CD14-positive monocyte (primary cell): ENCODE measurements around the gene PRKD3. TPM values are rescaled to one million over a fixed set of nuclear protein-coding genes. Genes with fewer than 3 reads are reported as not detected.
A peak's percentile ranks its signal among the peaks of the same experiment; 100 is the strongest.

ENCODE experiments used
- DNase-seq, 3 donors: peaks; one replicate each; pipeline ENCODE4 v3.0.0-alpha.2; 2011 to 2022
- H2AFZ ChIP-seq: 2 replicates; pipeline ENCODE4 v1.6.0; 2012; ENCODE audit warnings: mild to moderate bottlenecking, low read depth, low read length, inconsistent platforms; ENCODE audit not compliant: insufficient read depth, poor library complexity, severe bottlenecking
- H3K27ac ChIP-seq, 2 donors: 1 replicate in 1 of 2; 2 replicates in 1 of 2; pipeline ENCODE4 v1.5.1; 2012 to 2013; ENCODE audit warnings: low read length in 2 of 2, control low read depth in 1 of 2, inconsistent platforms in 1 of 2, low read depth in 1 of 2, mild to moderate bottlenecking in 1 of 2
- H3K27me3 ChIP-seq, 2 donors: one replicate each; pipeline versions ENCODE4 v1.6.0 to v1.6.1; 2011 to 2013; ENCODE audit warnings: low read length in 2 of 2; ENCODE audit not compliant: control insufficient read depth in 2 of 2, insufficient read depth in 2 of 2
- H3K36me3 ChIP-seq, 2 donors: replicated peaks in 1 of 2; 1 replicate in 1 of 2; 2 replicates in 1 of 2; pipeline versions ENCODE4 v1.5.1 to v1.6.1; 2012 to 2013; ENCODE audit warnings: low read length in 2 of 2, control low read depth in 1 of 2, inconsistent platforms in 1 of 2, mild to moderate bottlenecking in 1 of 2; ENCODE audit not compliant: insufficient read depth in 2 of 2, control insufficient read depth in 1 of 2
- H3K4me1 ChIP-seq, 2 donors: 1 replicate in 1 of 2; 2 replicates in 1 of 2; pipeline versions ENCODE4 v1.5.1 to v1.6.1; 2012 to 2013; ENCODE audit warnings: low read length in 2 of 2, control low read depth in 1 of 2, inconsistent platforms in 1 of 2, mild to moderate bottlenecking in 1 of 2, moderate library complexity in 1 of 2; ENCODE audit not compliant: insufficient read depth in 2 of 2, control insufficient read depth in 1 of 2
- H3K4me2 ChIP-seq: replicated peaks from 2 replicates; pipeline ENCODE3; 2012; ENCODE audit warnings: low read length, moderate library complexity, mild to moderate bottlenecking; ENCODE audit not compliant: poor library complexity, severe bottlenecking; ENCODE audit errors: extremely low read depth
- H3K4me3 ChIP-seq, 3 experiments: fragments of 200-600 bp in 1 of 3; sonication (generic) in 1 of 3; replicated peaks in 1 of 3; 1 replicate in 2 of 3; 2 replicates in 1 of 3; pipeline ENCODE4 v1.5.1; 2011 to 2013; ENCODE audit warnings: low read length in 3 of 3, mild to moderate bottlenecking in 3 of 3, control low read depth in 2 of 3, low read depth in 2 of 3, inconsistent platforms in 1 of 3, moderate library complexity in 1 of 3
- H3K79me2 ChIP-seq: 2 replicates; pipeline ENCODE4 v1.6.0; 2012; ENCODE audit warnings: mild to moderate bottlenecking, control low read depth, inconsistent platforms, low read length, moderate library complexity; ENCODE audit not compliant: insufficient read depth
- H3K9ac ChIP-seq: 2 replicates; pipeline ENCODE4 v1.6.0; 2017; ENCODE audit warnings: low read length, mild to moderate bottlenecking; ENCODE audit not compliant: insufficient read depth, poor library complexity, severe bottlenecking
- H3K9me3 ChIP-seq, 2 donors: replicated peaks in 1 of 2; 1 replicate in 1 of 2; 2 replicates in 1 of 2; pipeline versions ENCODE4 v1.5.1 to v1.6.1; 2012 to 2013; ENCODE audit warnings: low read length in 2 of 2, control low read depth in 1 of 2; ENCODE audit not compliant: control insufficient read depth in 1 of 2, insufficient read depth in 1 of 2
- H4K20me1 ChIP-seq: 2 replicates; pipeline ENCODE4 v1.6.0; 2012; ENCODE audit warnings: mild to moderate bottlenecking, low read length, control low read depth, moderate library complexity; ENCODE audit not compliant: insufficient read depth
- H3K27ac Mint-ChIP-seq, 7 donors: one replicate each; pipeline ENCODE4 v1.8.0; 2020; ENCODE audit warnings: mild to moderate bottlenecking in 7 of 7, mixed read lengths in 7 of 7, moderate library complexity in 6 of 7, inconsistent platforms in 2 of 7
- H3K27me3 Mint-ChIP-seq, 3 donors: one replicate each; pipeline ENCODE4 v1.8.0; 2021 to 2022; ENCODE audit warnings: low read depth in 3 of 3, mild to moderate bottlenecking in 3 of 3, mixed read lengths in 3 of 3, moderate library complexity in 3 of 3, inconsistent platforms in 1 of 3
- H3K36me3 Mint-ChIP-seq, 2 donors: one replicate each; pipeline ENCODE4 v1.8.0; 2020; ENCODE audit warnings: mixed read lengths in 2 of 2, inconsistent platforms in 1 of 2, mild to moderate bottlenecking in 1 of 2
- H3K4me1 Mint-ChIP-seq: one replicate; pipeline ENCODE4 v1.8.0; 2020; ENCODE audit warnings: mild to moderate bottlenecking, mixed read lengths
- H3K4me3 Mint-ChIP-seq, 2 donors: one replicate each; pipeline ENCODE4 v1.8.0; 2020; ENCODE audit warnings: mild to moderate bottlenecking in 2 of 2, mixed read lengths in 2 of 2, moderate library complexity in 1 of 2
- H3K9me3 Mint-ChIP-seq, 7 donors: one replicate each; pipeline ENCODE4 v1.8.0; 2020 to 2022; ENCODE audit warnings: mixed read lengths in 7 of 7, mild to moderate bottlenecking in 6 of 7, moderate library complexity in 6 of 7, inconsistent platforms in 2 of 7
- CTCF ChIP-seq: fragments of 200-600 bp; IDR thresholded peaks from one replicate; pipeline ENCODE4 v1.8.0; 2022; ENCODE audit warnings: antibody characterized with exemption, mild to moderate bottlenecking
- WGBS: methylation state at CpG from one replicate; pipeline ENCODE4 v1.1.5; 2013; ENCODE audit warnings: missing lambda C conversion rate; ENCODE audit not compliant: insufficient coverage; 5-methylcytosine and 5-hydroxymethylcytosine counted together
- intact Hi-C, 2 donors: fragments of 100-400 bp; cut with micrococcal nuclease; formaldehyde crosslinking; loops; one replicate each; pipeline versions ENCODE4 v1.15.0 to v1.15.1; 2023
- polyA plus RNA-seq, 3 donors: library from polyadenylated mRNA; depleted of rRNA in 1 of 3; unstranded in 2 of 3; stranded (reverse) in 1 of 3; fragments of 300-500 nt in 2 of 3; fragments of >200 nt in 1 of 3; fragmentation: Illumina TruSeq in 2 of 3; gene quantifications; 1 replicate in 2 of 3; 2 replicates in 1 of 3; pipeline ENCODE4 v1.2.3, GENCODE V29; 2012 to 2021

The PRKD3 gene
- polyA plus RNA-seq, 3 donors: 14.2 to 17.5 (median 16.9) TPM

GRCh38 chr2:37282746-37283145, 41.9 kb downstream of the PRKD3 start:
- no peak for TF ChIP-seq CTCF
- peak overlapping the region in 1 of 2 donors; percentile 51 for H3K27ac ChIP-seq
- peaks cover 8% of the 10 kb centered on the region for H3K4me1 Mint-ChIP-seq
- no peaks in the 10 kb centered on the region for H4K20me1 ChIP-seq
- H3K4me2 ChIP-seq: no peak overlapping the region
- no peak overlapping the region for H3K9ac ChIP-seq
- peaks cover 0 to 4% of the 10 kb centered on the region in 2 donors for H3K4me1 ChIP-seq
- H2AFZ ChIP-seq: no peak overlapping the region
- no peaks in the 10 kb centered on the region for H3K9me3 ChIP-seq
- no peak overlapping the region for H3K4me3 Mint-ChIP-seq
- WGBS: 100% methylated on average over 2 of the region's 2 CpGs
- no peaks in the 10 kb centered on the region for H3K27me3 ChIP-seq
- no peak overlapping the region for H3K4me3 ChIP-seq
- peaks cover 0 to 2% (median 0%) of the 10 kb centered on the region in 7 donors for H3K9me3 Mint-ChIP-seq
- intact Hi-C loops: no loop called here
- no peak for DNase-seq
- H3K27ac Mint-ChIP-seq: no peak overlapping the region
- peaks cover 53 to 90% of the 10 kb centered on the region in 2 donors for H3K36me3 ChIP-seq
- H3K27me3 Mint-ChIP-seq: no peaks in the 10 kb centered on the region
- peaks cover 51 to 58% of the 10 kb centered on the region in 2 donors for H3K36me3 Mint-ChIP-seq
- H3K79me2 ChIP-seq: no peaks in the 10 kb centered on the region

- no peak overlapping the region for H3K4me3 Mint-ChIP-seq
- peaks cover 53 to 91% of the 10 kb centered on the region in 2 donors for H3K36me3 ChIP-seq
- H3K9ac ChIP-seq: no peak overlapping the region
- H3K27ac ChIP-seq: no peak overlapping the region
- H3K4me1 ChIP-seq: no peaks in the 10 kb centered on the region
- H3K27ac Mint-ChIP-seq: no peak overlapping the region
- no CpG with 5 or more reads among the region's 1 CpG for WGBS
- peaks cover 9% of the 10 kb centered on the region for H3K4me1 Mint-ChIP-seq
- peaks cover 0 to 2% (median 0%) of the 10 kb centered on the region in 7 donors for H3K9me3 Mint-ChIP-seq
- no peaks in the 10 kb centered on the region for H3K9me3 ChIP-seq
- no peak overlapping the region for H3K4me2 ChIP-seq
- no peak for DNase-seq
- no peaks in the 10 kb centered on the region for H4K20me1 ChIP-seq
- H3K27me3 ChIP-seq: no peaks in the 10 kb centered on the region
- no peak overlapping the region for H2AFZ ChIP-seq
- H3K27me3 Mint-ChIP-seq: no peaks in the 10 kb centered on the region
- no peak overlapping the region for H3K4me3 ChIP-seq
- intact Hi-C loops: no loop called here
- no peaks in the 10 kb centered on the region for H3K79me2 ChIP-seq
- TF ChIP-seq CTCF: no peak
- peaks cover 51 to 60% of the 10 kb centered on the region in 2 donors for H3K36me3 Mint-ChIP-seq
Measured at GRCh38 chr2:37281916-37282315, 42.7 kb downstream of the PRKD3 start.
